Lower lobe of right lung (tissue), 2 donors: ENCODE results near the gene RAD51B. TPM values are rescaled to one million over a fixed set of nuclear protein-coding genes. Genes with fewer than 3 reads are reported as not detected.

ENCODE experiments used
- ATAC-seq, 2 donors: fragments of 200-7000 bp; cut with Tn5 transposase; one replicate each; pipeline ENCODE4 v1.9.1; 2020 to 2022; ENCODE audit warnings: mild to moderate bottlenecking in 2 of 2, moderate library complexity in 2 of 2
- DNase-seq: peaks from one replicate; pipeline ENCODE4 v3.0.0-alpha.2; 2020
- H3K27ac ChIP-seq: fragments of 200-600 bp; one replicate; pipeline ENCODE4 v1.8.0; 2022
- H3K27me3 ChIP-seq: fragments of 200-600 bp; one replicate; pipeline ENCODE4 v1.8.0; 2022; ENCODE audit warnings: low read depth
- H3K36me3 ChIP-seq: fragments of 200-600 bp; one replicate; pipeline ENCODE4 v1.8.0; 2022; ENCODE audit warnings: mild to moderate bottlenecking
- H3K4me1 ChIP-seq: fragments of 200-600 bp; one replicate; pipeline ENCODE4 v1.8.0; 2022
- H3K4me3 ChIP-seq: fragments of 200-600 bp; one replicate; pipeline ENCODE4 v1.8.0; 2022; ENCODE audit warnings: mild to moderate bottlenecking
- H3K9me3 ChIP-seq: fragments of 200-600 bp; one replicate; pipeline ENCODE4 v1.8.0; 2022
- intact Hi-C: fragments of 100-400 bp; cut with DNase I; formaldehyde crosslinking; loops from one replicate; pipeline ENCODE4 v1.11.0; 2022
- total RNA-seq: library from RNA; stranded (reverse); fragmentation: NEBNext Ultra II Directional; extraction: Animal tissue kit (Norgen Biotek cat#: 25700); gene quantifications from one replicate; pipeline ENCODE4 v1.2.1, GENCODE V29; 2021
- TF ChIP-seq, protein P1 (sequence below): fragments of 200-600 bp; IDR thresholded peaks from one replicate; pipeline ENCODE4 v1.8.0; 2022; ENCODE audit warnings: antibody characterized with exemption, mild to moderate bottlenecking
- donor health status: DM: no; HTN: yes; CAD: no; lungs with severe emphysema.

Gene RAD51B
- total RNA-seq, 1 donor from 2014 or later = 22.2 TPM

DNA sequence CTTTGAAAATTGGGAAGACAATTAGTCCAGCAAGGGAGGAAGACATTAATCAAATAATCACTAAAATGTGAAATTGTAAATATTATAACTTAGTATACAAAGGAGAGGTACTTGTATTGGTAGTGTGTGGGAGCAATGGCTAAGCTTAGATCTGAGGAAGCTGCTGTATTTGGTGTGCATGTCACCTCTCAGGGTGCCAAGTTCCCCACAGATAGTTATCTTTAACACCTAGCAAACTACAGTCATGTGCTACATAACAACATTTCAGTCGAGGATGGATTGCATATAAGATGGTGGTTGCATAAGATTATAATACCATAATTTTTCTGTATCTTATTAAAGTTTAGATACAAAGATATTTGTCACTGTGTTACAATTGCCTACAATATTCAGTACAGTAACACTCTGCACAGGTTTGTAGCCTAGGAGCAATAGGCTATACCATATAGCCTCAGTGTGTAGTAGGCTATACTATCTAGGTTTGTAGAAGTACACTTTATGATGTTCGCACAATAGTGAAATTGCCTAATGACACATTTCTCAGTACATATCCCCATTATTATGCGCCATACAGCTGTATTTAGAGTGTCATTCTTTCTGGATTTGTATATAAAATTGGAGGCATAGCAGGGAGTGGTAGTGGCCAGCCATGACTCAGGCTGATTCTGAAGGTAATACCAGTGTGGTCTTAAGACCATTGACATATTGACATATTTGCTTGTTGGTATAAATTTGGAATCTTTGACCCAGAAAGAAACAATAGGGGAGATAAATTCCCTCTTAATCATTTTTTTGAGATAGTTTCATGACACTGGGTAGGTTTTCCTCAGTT is 55.8 kb downstream of the RAD51B start:
- H3K4me1 ChIP-seq = no peaks in the 10 kb centered on the region
- H3K36me3 ChIP-seq = no peaks in the 10 kb centered on the region
- H3K9me3 ChIP-seq = no peaks in the 10 kb centered on the region
- intact Hi-C loops = no loop called here
- ATAC-seq (no peak), DNase-seq (no peak)
- TF ChIP-seq, protein P1, sequence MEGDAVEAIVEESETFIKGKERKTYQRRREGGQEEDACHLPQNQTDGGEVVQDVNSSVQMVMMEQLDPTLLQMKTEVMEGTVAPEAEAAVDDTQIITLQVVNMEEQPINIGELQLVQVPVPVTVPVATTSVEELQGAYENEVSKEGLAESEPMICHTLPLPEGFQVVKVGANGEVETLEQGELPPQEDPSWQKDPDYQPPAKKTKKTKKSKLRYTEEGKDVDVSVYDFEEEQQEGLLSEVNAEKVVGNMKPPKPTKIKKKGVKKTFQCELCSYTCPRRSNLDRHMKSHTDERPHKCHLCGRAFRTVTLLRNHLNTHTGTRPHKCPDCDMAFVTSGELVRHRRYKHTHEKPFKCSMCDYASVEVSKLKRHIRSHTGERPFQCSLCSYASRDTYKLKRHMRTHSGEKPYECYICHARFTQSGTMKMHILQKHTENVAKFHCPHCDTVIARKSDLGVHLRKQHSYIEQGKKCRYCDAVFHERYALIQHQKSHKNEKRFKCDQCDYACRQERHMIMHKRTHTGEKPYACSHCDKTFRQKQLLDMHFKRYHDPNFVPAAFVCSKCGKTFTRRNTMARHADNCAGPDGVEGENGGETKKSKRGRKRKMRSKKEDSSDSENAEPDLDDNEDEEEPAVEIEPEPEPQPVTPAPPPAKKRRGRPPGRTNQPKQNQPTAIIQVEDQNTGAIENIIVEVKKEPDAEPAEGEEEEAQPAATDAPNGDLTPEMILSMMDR = no peak
- no peak overlapping the region for H3K27ac ChIP-seq
- no peak overlapping the region for H3K4me3 ChIP-seq
- no peaks in the 10 kb centered on the region for H3K27me3 ChIP-seq

DNA sequence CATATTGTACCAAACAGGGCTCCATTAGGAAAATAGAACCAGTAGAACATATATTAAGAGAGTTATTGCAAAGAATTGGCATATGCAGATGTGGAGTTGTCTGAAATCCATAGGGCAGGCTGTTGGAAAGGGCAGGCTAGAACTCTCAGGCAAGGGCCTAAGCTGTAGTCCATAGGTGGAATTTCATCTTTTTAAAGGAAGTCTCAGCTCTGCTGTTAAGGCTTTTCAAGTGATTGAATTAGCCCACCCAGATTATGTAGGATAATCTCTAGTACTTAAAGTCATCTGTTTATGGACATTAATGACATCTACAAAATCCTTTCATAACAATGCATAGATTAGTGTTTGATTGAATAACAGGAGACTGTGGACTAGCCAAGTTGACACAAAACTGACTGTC is 59.4 kb downstream of the RAD51B start:
- Histone ChIP-seq H3K4me1 (peaks cover 7% of the 10 kb centered on the region), H3K9me3 (no peaks in the 10 kb centered on the region), H3K36me3 (no peaks in the 10 kb centered on the region), H3K4me3 (no peak overlapping the region), H3K27me3 (no peaks in the 10 kb centered on the region), H3K27ac (no peak overlapping the region)
- TF ChIP-seq, protein P1 = no peak
- no peak for ATAC-seq
- intact Hi-C loops = no loop called here
- no peak for DNase-seq

GRCh38 chr14:67881225-67881624 is 61.6 kb downstream of the RAD51B start:
- no peaks in the 10 kb centered on the region for H3K27me3 ChIP-seq
- H3K4me1 ChIP-seq = peaks cover 7% of the 10 kb centered on the region
- ATAC-seq (peak in 1 of 2 donors; percentile 47), DNase-seq (no peak)
- TF ChIP-seq, protein P1 = no peak
- intact Hi-C loops = no loop called here
- H3K9me3 ChIP-seq = no peaks in the 10 kb centered on the region
- H3K27ac ChIP-seq = no peak overlapping the region
- H3K4me3 ChIP-seq = no peak overlapping the region
- no peaks in the 10 kb centered on the region for H3K36me3 ChIP-seq

- Histone ChIP-seq H3K4me1 (peaks cover 7% of the 10 kb centered on the region), H3K27ac (no peak overlapping the region), H3K9me3 (no peaks in the 10 kb centered on the region), H3K4me3 (no peak overlapping the region), H3K36me3 (no peaks in the 10 kb centered on the region), H3K27me3 (no peaks in the 10 kb centered on the region)
- DNase-seq (no peak), ATAC-seq (peak; percentile 66 to 83)
- intact Hi-C loops = no loop called here
- TF ChIP-seq, protein P1 = no peak
These were observed 63.5 kb downstream of the RAD51B start for GRCh38 chr14:67882986-67883555.

DNA sequence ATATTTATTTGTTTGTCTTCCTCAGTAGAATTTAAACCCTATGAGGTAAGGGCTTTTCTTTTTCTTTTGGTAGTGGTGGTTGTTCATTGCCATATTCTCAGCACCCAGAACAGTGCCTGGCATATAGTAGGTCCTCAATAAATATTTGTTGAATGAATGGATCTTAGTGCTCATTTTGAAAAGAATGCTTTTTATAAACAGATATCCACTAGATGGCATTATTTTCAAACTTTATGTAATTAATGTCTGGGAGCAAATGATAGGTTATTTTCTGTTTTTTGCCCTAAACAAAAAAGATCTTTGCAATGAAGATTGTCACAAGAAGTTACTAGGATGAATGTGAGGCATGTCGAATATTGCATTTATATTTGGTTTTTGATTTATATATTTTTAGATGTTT is 64.1 kb downstream of the RAD51B start:
- H3K36me3 ChIP-seq = no peaks in the 10 kb centered on the region
- H3K4me1 ChIP-seq = peaks cover 7% of the 10 kb centered on the region
- ATAC-seq (no peak), DNase-seq (no peak)
- intact Hi-C loops = no loop called here
- H3K27me3 ChIP-seq = no peaks in the 10 kb centered on the region
- H3K9me3 ChIP-seq = no peaks in the 10 kb centered on the region
- TF ChIP-seq, protein P1 = peak; percentile 24
- H3K27ac ChIP-seq = no peak overlapping the region
- H3K4me3 ChIP-seq = no peak overlapping the region
